Measurements from ENCODE around the gene PCNX1.

GRCh38 chr14:70943838-70944237, 36.6 kb downstream of the PCNX1 start:
- TF ChIP-seq CTCF (IDR thresholded peaks at IDR 0.05; ENCODE audit: low read depth, low read length) (no peak), POLR2A (IDR thresholded peaks at IDR 0.05; ENCODE audit: extremely low read depth, insufficient read length) (no peak), MYC (IDR thresholded peaks at IDR 0.05; ENCODE audit: low read depth, low read length) (no peak)
- TF ChIP-seq, protein P1, sequence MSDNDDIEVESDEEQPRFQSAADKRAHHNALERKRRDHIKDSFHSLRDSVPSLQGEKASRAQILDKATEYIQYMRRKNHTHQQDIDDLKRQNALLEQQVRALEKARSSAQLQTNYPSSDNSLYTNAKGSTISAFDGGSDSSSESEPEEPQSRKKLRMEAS (IDR thresholded peaks at IDR 0.05; ENCODE audit: low read depth, low read length), result no peak
